ENCODE results near the gene SYF2.
A peak's percentile ranks its signal among the peaks of the same experiment; 100 is the strongest.

Gene SYF2

DNA sequence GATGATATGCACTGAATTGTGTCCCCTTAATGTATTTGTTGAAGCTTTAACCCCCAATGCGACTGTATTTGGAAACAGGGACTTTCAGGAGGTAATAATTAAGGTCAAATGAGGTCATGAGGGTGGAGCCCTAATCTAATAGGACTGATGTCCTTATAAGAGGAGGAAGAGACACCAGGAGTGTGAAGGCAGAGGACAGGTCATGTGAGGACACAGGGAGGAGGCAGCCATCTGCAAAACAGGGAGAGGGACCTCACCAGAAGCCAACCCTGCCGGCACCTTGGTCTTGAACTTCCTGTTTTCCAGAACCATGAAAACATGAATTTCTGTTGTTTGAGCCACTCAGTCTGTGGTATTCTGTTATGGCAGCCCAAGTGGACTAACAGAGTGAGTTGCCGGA, 15.3 kb downstream of the SYF2 start:
- H3K4me2 ChIP-seq (ENCODE audit: low read length) = no peak overlapping the region
- TF ChIP-seq, protein P1, sequence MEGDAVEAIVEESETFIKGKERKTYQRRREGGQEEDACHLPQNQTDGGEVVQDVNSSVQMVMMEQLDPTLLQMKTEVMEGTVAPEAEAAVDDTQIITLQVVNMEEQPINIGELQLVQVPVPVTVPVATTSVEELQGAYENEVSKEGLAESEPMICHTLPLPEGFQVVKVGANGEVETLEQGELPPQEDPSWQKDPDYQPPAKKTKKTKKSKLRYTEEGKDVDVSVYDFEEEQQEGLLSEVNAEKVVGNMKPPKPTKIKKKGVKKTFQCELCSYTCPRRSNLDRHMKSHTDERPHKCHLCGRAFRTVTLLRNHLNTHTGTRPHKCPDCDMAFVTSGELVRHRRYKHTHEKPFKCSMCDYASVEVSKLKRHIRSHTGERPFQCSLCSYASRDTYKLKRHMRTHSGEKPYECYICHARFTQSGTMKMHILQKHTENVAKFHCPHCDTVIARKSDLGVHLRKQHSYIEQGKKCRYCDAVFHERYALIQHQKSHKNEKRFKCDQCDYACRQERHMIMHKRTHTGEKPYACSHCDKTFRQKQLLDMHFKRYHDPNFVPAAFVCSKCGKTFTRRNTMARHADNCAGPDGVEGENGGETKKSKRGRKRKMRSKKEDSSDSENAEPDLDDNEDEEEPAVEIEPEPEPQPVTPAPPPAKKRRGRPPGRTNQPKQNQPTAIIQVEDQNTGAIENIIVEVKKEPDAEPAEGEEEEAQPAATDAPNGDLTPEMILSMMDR (IDR thresholded peaks at IDR 0.05; ENCODE audit: low read depth, low read length, poor library complexity, severe bottlenecking) = no peak
- TF ChIP-seq EZH2phosphoT487 (IDR thresholded peaks at IDR 0.05; ENCODE audit: borderline replicate concordance, low read length) = no peak

DNA sequence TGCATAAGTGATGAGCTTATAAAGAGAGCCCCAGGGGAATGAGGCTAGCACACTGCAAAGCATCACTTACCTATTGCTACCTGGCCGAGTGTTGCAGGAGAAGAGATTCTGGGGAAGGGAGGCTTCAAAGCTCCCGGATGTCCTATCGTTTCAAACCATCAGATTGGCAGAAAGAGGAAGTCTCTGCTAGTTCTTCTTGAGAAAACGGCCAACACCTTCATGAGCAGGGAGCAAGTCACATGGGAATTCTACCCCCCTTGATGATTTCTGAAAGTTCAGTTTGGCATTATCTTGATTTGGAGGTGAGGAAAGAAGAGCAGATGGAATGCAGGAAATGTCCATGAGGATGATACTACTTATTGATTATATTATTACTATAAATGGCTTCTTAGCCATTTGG, 16.2 kb downstream of the SYF2 start:
- Histone ChIP-seq H3K27me3 (ENCODE audit: control insufficient read depth, low read length) (no peaks in the 10 kb centered on the region), H3K27ac (ENCODE audit: low read depth, low read length) (no peak overlapping the region), H3K4me1 (ENCODE audit: control insufficient read depth, low read length) (peaks cover 17% of the 10 kb centered on the region), H3K36me3 (ENCODE audit: control insufficient read depth, low read length) (peaks cover 5% of the 10 kb centered on the region), H3K4me3 (ENCODE audit: low read length) (peak overlapping the region; percentile 28), H3K79me2 (ENCODE audit: control insufficient read depth, low read length) (no peaks in the 10 kb centered on the region), H3K4me2 (ENCODE audit: low read length) (peak overlapping the region; percentile 46), H3K9me2 (replicated peaks; ENCODE audit: control insufficient read depth, low read length) (no peaks in the 10 kb centered on the region), H4K20me1 (ENCODE audit: control insufficient read depth, insufficient read depth, low read depth, low read length) (no peaks in the 10 kb centered on the region), H3K9me3 (ENCODE audit: control insufficient read depth, insufficient read depth, low read length) (no peaks in the 10 kb centered on the region), H3F3A (ENCODE audit: control insufficient read depth, insufficient read depth) (peaks cover 10% of the 10 kb centered on the region; the same call in 1 of the 2 replicates)
- TF ChIP-seq, protein P1 (IDR thresholded peaks at IDR 0.05; ENCODE audit: low read depth, low read length, poor library complexity, severe bottlenecking) = no peak
- no peak for TF ChIP-seq EZH2phosphoT487 (IDR thresholded peaks at IDR 0.05; ENCODE audit: borderline replicate concordance, low read length)

More for the DNA sequence above, 15.3 kb downstream of the SYF2 start:
- H3K27me3 ChIP-seq (ENCODE audit: control insufficient read depth, low read length) = no peaks in the 10 kb centered on the region
- H3F3A ChIP-seq (ENCODE audit: control insufficient read depth, insufficient read depth) = peaks cover 10% of the 10 kb centered on the region; the same call in 1 of the 2 replicates
- no peaks in the 10 kb centered on the region for H3K79me2 ChIP-seq (ENCODE audit: control insufficient read depth, low read length)
- H3K9me3 ChIP-seq (ENCODE audit: control insufficient read depth, insufficient read depth, low read length) = no peaks in the 10 kb centered on the region
- no peaks in the 10 kb centered on the region for H3K9me2 ChIP-seq (replicated peaks; ENCODE audit: control insufficient read depth, low read length)
- no peak overlapping the region for H3K4me3 ChIP-seq (ENCODE audit: low read length)
- H4K20me1 ChIP-seq (ENCODE audit: control insufficient read depth, insufficient read depth, low read depth, low read length) = no peaks in the 10 kb centered on the region
- H3K27ac ChIP-seq (ENCODE audit: low read depth, low read length) = no peak overlapping the region
- peaks cover 17% of the 10 kb centered on the region for H3K4me1 ChIP-seq (ENCODE audit: control insufficient read depth, low read length)
- H3K36me3 ChIP-seq (ENCODE audit: control insufficient read depth, low read length) = peaks cover 14% of the 10 kb centered on the region

DNA sequence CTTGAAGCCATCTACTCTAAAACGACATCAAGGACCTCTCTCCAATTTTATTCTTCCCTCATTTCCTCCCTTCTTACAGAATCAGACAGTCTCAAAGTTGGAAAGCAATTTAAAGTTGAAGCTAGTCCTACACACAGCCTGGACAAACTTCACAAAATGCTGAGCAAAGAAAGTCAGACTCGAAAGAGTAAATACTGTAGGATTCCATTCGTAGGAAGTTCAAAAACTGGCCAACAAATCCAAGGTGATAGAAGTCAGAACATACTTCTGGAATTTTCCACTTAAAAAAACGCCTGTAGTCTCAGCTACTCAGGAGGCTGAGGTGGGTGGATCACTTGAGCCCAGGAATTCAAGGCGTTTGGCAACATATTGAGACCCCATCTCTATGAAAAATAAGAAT, 19.6 kb downstream of the SYF2 start:
- Histone ChIP-seq H3K4me1 (ENCODE audit: control insufficient read depth, low read length) (peaks cover 17% of the 10 kb centered on the region), H3K9me2 (replicated peaks; ENCODE audit: control insufficient read depth, low read length) (no peaks in the 10 kb centered on the region), H3K4me2 (ENCODE audit: low read length) (no peak overlapping the region), H3K27me3 (ENCODE audit: control insufficient read depth, low read length) (0 out of 2 replicates have a peak, but pooled peaks cover 5% of the 10 kb centered on the region), H3K27ac (ENCODE audit: low read depth, low read length) (no peak overlapping the region), H3K4me3 (ENCODE audit: low read length) (no peak overlapping the region), H3K36me3 (ENCODE audit: control insufficient read depth, low read length) (no peaks in the 10 kb centered on the region), H3F3A (ENCODE audit: control insufficient read depth, insufficient read depth) (no peaks in the 10 kb centered on the region), H4K20me1 (ENCODE audit: control insufficient read depth, insufficient read depth, low read depth, low read length) (no peaks in the 10 kb centered on the region), H3K9me3 (ENCODE audit: control insufficient read depth, insufficient read depth, low read length) (no peaks in the 10 kb centered on the region), H3K79me2 (ENCODE audit: control insufficient read depth, low read length) (no peaks in the 10 kb centered on the region)
- TF ChIP-seq, protein P1 (IDR thresholded peaks at IDR 0.05; ENCODE audit: low read depth, low read length, poor library complexity, severe bottlenecking) = no peak
- no peak for TF ChIP-seq EZH2phosphoT487 (IDR thresholded peaks at IDR 0.05; ENCODE audit: borderline replicate concordance, low read length)
